IPS-NIHi11 (cell line): ENCODE measurements around the gene HUNK.
"Not testable (repeated sequence)": the region's sequence is repeated elsewhere in the genome, so short reads cannot be mapped to it uniquely, and the experiment has no call there.

ENCODE experiments used
- DNase-seq: peaks from one replicate; pipeline ENCODE4 v3.0.0; 2012; ENCODE audit warnings: mixed read lengths, low spot score

The HUNK gene

GRCh38 chr21:31870472-31871193 is 2.2 kb upstream of the HUNK start:
- DNase-seq, result peak; percentile 30

- DNase-seq, result not testable (repeated sequence)
Observed at GRCh38 chr21:31871371-31871770, 1.4 kb upstream of the HUNK start.

GRCh38 chr21:31872072-31872451 is 758 bp upstream of the HUNK start:
- no peak for DNase-seq

- peak; percentile 58 for DNase-seq
Observed at GRCh38 chr21:31873275-31873695, 465 bp downstream of the HUNK start.

- DNase-seq, result peak; percentile 80
Observed at GRCh38 chr21:31873696-31874599, 1.1 kb downstream of the HUNK start.

GRCh38 chr21:31874812-31875212 is 2.0 kb downstream of the HUNK start:
- DNase-seq, result peak; percentile 26

- DNase-seq, result no peak
Observed at GRCh38 chr21:31875496-31876015, 2.7 kb downstream of the HUNK start.

- DNase-seq, result no peak
Observed at GRCh38 chr21:31877463-31877957, 4.7 kb downstream of the HUNK start.

GRCh38 chr21:31878831-31879230 is 6.0 kb downstream of the HUNK start:
- no peak for DNase-seq

- DNase-seq, result peak; percentile 24
Observed at GRCh38 chr21:31879241-31879650, 6.4 kb downstream of the HUNK start.

GRCh38 chr21:31879911-31880310 is 7.1 kb downstream of the HUNK start:
- DNase-seq, result no peak

GRCh38 chr21:31880816-31881215 is 8.0 kb downstream of the HUNK start:
- no peak for DNase-seq

- DNase-seq, result no peak
Observed at GRCh38 chr21:31882711-31883110, 9.9 kb downstream of the HUNK start.

- no peak for DNase-seq
Observed at GRCh38 chr21:31885146-31885545, 12.3 kb downstream of the HUNK start.

- DNase-seq, result no peak
Observed at GRCh38 chr21:31886915-31887314, 14.1 kb downstream of the HUNK start.

GRCh38 chr21:31887391-31887841 is 14.6 kb downstream of the HUNK start:
- DNase-seq, result no peak

GRCh38 chr21:31888936-31889371 is 16.1 kb downstream of the HUNK start:
- peak; percentile 58 for DNase-seq

GRCh38 chr21:31889460-31889859 is 16.6 kb downstream of the HUNK start:
- no peak for DNase-seq

GRCh38 chr21:31892686-31893085 is 19.9 kb downstream of the HUNK start:
- DNase-seq, result no peak

GRCh38 chr21:31893851-31894415 is 21.1 kb downstream of the HUNK start:
- DNase-seq, result no peak

- DNase-seq, result no peak
Observed at GRCh38 chr21:31894457-31894856, 21.6 kb downstream of the HUNK start.
